A673 (cell line): ENCODE results near the gene PHRF1.

Source experiments
- CTCF ChIP-seq: fragments of 300-800, 200-600 bp; sonication (generic); conservative IDR thresholded peaks from 2 replicates; pipeline ENCODE4 v1.5.1; 2017; ENCODE audit warnings: low read depth, mild to moderate bottlenecking, antibody characterized with exemption, low read length, moderate library complexity, mixed read lengths
- EZH2 ChIP-seq: fragments of 200-600 bp; sonication (generic); IDR thresholded peaks from 2 replicates; pipeline ENCODE4 v1.6.1; 2017; ENCODE audit warnings: borderline replicate concordance, low read depth, mild to moderate bottlenecking, mixed read lengths, antibody characterized with exemption, low read length; ENCODE audit not compliant: poor library complexity, severe bottlenecking

- TF ChIP-seq CTCF (no peak), EZH2 (no peak)
Observed at GRCh38 chr11:571802-572185, 4.5 kb upstream of the PHRF1 start.
